ENCODE measurements around the gene SCARB1. TPM values are rescaled to one million over a fixed set of nuclear protein-coding genes. Genes with fewer than 3 reads are reported as not detected.

Gene SCARB1
- total and polyA plus RNA-seq, 2 donors (not counting 3 experiments of a cell fraction or from before 2014, with no cell fraction given), result 125 to 141 TPM

- H3K4me3 ChIP-seq (replicated peaks in 1 of 3; ENCODE audit: insufficient read depth in 1 of 3, low read depth in 1 of 3, low read length in 3 of 3), result no peak overlapping the region
- no peaks in the 10 kb centered on the region for H3K79me2 ChIP-seq (ENCODE audit: control insufficient read depth, insufficient read depth, low read length)
- no peak for FAIRE-seq
- no peak overlapping the region for H2AFZ ChIP-seq (ENCODE audit: low read depth, low read length)
- no peak overlapping the region for H3K9ac ChIP-seq (replicated peaks; ENCODE audit: extremely low read depth, insufficient read depth, low read length)
- H3K27me3 ChIP-seq (ENCODE audit: control insufficient read depth in 2 of 2, insufficient read depth in 2 of 2, low read length in 2 of 2), result no peaks in the 10 kb centered on the region
- dilution Hi-C loops (cut with MboI; ENCODE audit: extremely low pct_ligation_motif_present, low sequenced_read_pairs), result no loop called here
- no peak overlapping the region for H3K4me2 ChIP-seq (ENCODE audit: insufficient read depth, low read length)
- H4K20me1 ChIP-seq (replicated peaks; ENCODE audit: control insufficient read depth, extremely low read depth, insufficient read depth, low read length), result no peaks in the 10 kb centered on the region
- no peaks in the 10 kb centered on the region for H3K36me3 ChIP-seq (ENCODE audit: control insufficient read depth in 2 of 2, extremely low read depth in 1 of 2, insufficient read depth in 2 of 2, low read length in 2 of 2)
- H3K4me1 ChIP-seq (ENCODE audit: control insufficient read depth, extremely low read depth, insufficient read depth, low read length), result peaks cover 9% of the 10 kb centered on the region
- no peaks in the 10 kb centered on the region for H3K9me3 ChIP-seq (replicated peaks; ENCODE audit: control insufficient read depth, insufficient read depth, low read length)
- BruUV-seq (replicated peaks), result no TSS peak
- DNase-seq (ENCODE audit: low read depth, low spot score), result no peak
- no peak overlapping the region for H3K27ac ChIP-seq (ENCODE audit: insufficient read depth, low read depth, low read length)
- ChIA-PET POLR2A (no interaction called here), CTCF (interaction anchor here (0.7 to 1.3 kb wide), 2 partner anchors 38 to 51 kb away, joined by 3 to 4 read pairs; no protein-coding TSS in a partner anchor)
- no peaks in the 10 kb centered on the region for H3K9me1 ChIP-seq (replicated peaks; ENCODE audit: control insufficient read depth, extremely low read depth, insufficient read depth, low read length)
- TF ChIP-seq MYC (IDR thresholded peaks at IDR 0.05; ENCODE audit: low read depth, low read length), result no peak
- TF ChIP-seq POLR2A (IDR thresholded peaks at IDR 0.05; ENCODE audit: low read depth, low read length), result no peak
- TF ChIP-seq CTCF (IDR thresholded peaks at IDR 0.05; ENCODE audit: extremely low read depth in 1 of 2, insufficient read depth in 1 of 2, low read depth in 1 of 2, low read length in 2 of 2), result no peak
- TF ChIP-seq FOS (IDR thresholded peaks at IDR 0.05; ENCODE audit: borderline replicate concordance, insufficient read depth, low read length), result no peak
- intact Hi-C loops (cut with micrococcal nuclease), result no loop called here
Observed at GRCh38 chr12:124878795-124879516, 15.3 kb upstream of the SCARB1 start.

GRCh38 chr12:124877423-124877822, 13.8 kb upstream of the SCARB1 start:
- H3K9me1 ChIP-seq (replicated peaks; ENCODE audit: control insufficient read depth, extremely low read depth, insufficient read depth, low read length), result no peaks in the 10 kb centered on the region
- no TSS peak for BruUV-seq (replicated peaks)
- H3K9me3 ChIP-seq (replicated peaks; ENCODE audit: control insufficient read depth, insufficient read depth, low read length), result no peaks in the 10 kb centered on the region
- H3K4me1 ChIP-seq (ENCODE audit: control insufficient read depth, extremely low read depth, insufficient read depth, low read length), result peaks cover 9% of the 10 kb centered on the region
- H2AFZ ChIP-seq (ENCODE audit: low read depth, low read length), result no peak overlapping the region
- dilution Hi-C loops (cut with MboI; ENCODE audit: extremely low pct_ligation_motif_present, low sequenced_read_pairs) (no loop called here), intact Hi-C loops (cut with micrococcal nuclease) (no loop called here)
- TF ChIP-seq CTCF (IDR thresholded peaks at IDR 0.05; ENCODE audit: extremely low read depth in 1 of 2, insufficient read depth in 1 of 2, low read depth in 1 of 2, low read length in 2 of 2), result no peak
- TF ChIP-seq POLR2AphosphoS5 (IDR thresholded peaks at IDR 0.05; ENCODE audit: insufficient read depth, low read depth, low read length), result no peak
- TF ChIP-seq POLR2A (IDR thresholded peaks at IDR 0.05; ENCODE audit: low read depth, low read length), result no peak
- FAIRE-seq (no peak), DNase-seq (ENCODE audit: low read depth, low spot score) (no peak)
- H4K20me1 ChIP-seq (replicated peaks; ENCODE audit: control insufficient read depth, extremely low read depth, insufficient read depth, low read length), result no peaks in the 10 kb centered on the region
- H3K79me2 ChIP-seq (ENCODE audit: control insufficient read depth, insufficient read depth, low read length), result no peaks in the 10 kb centered on the region
- ChIA-PET POLR2A (no interaction called here), CTCF (no interaction called here)
- no peaks in the 10 kb centered on the region for H3K36me3 ChIP-seq (ENCODE audit: control insufficient read depth in 2 of 2, extremely low read depth in 1 of 2, insufficient read depth in 2 of 2, low read length in 2 of 2)
- H3K27me3 ChIP-seq (ENCODE audit: control insufficient read depth in 2 of 2, insufficient read depth in 2 of 2, low read length in 2 of 2), result no peaks in the 10 kb centered on the region
- no peak overlapping the region for H3K9ac ChIP-seq (replicated peaks; ENCODE audit: extremely low read depth, insufficient read depth, low read length)
- no peak overlapping the region for H3K4me2 ChIP-seq (ENCODE audit: insufficient read depth, low read length)
- no peak overlapping the region for H3K27ac ChIP-seq (ENCODE audit: insufficient read depth, low read depth, low read length)
- no peak overlapping the region for H3K4me3 ChIP-seq (replicated peaks in 1 of 3; ENCODE audit: insufficient read depth in 1 of 3, low read depth in 1 of 3, low read length in 3 of 3)
